HG03064 (cell line): ENCODE measurements around the gene TIGD1.

Experiments
- ATAC-seq: cut with Tn5 transposase; IDR thresholded peaks from one replicate; pipeline ENCODE4 v1.9.1; 2021; ENCODE audit warnings: low read depth; ENCODE audit not compliant: unreplicated experiment

The TIGD1 gene

GRCh38 chr2:232524771-232525170 is 25.6 kb downstream of the TIGD1 start:
- ATAC-seq: no peak

GRCh38 chr2:232523682-232524597 is 26.4 kb downstream of the TIGD1 start:
- ATAC-seq: no peak

- no peak for ATAC-seq
Observed at GRCh38 chr2:232523402-232523681, 27.0 kb downstream of the TIGD1 start.

- no peak for ATAC-seq
Observed at GRCh38 chr2:232522623-232523401, 27.5 kb downstream of the TIGD1 start.

- no peak for ATAC-seq
Observed at GRCh38 chr2:232521959-232522622, 28.3 kb downstream of the TIGD1 start.

- ATAC-seq: no peak
Observed at GRCh38 chr2:232521098-232521497, 29.3 kb downstream of the TIGD1 start.

GRCh38 chr2:232520489-232520888 is 29.9 kb downstream of the TIGD1 start:
- ATAC-seq: no peak

GRCh38 chr2:232519581-232520438 is 30.5 kb downstream of the TIGD1 start, which contains the start of gene PRSS56:
Gene PRSS56 (plus strand): TSS chr2:232520388. CDS start chr2:232520599, 211 bp downstream.
- no peak for ATAC-seq

- no peak for ATAC-seq
Observed at GRCh38 chr2:232518844-232519243, 31.5 kb downstream of the TIGD1 start.

- no peak for ATAC-seq
Observed at GRCh38 chr2:232516551-232516950, 33.8 kb downstream of the TIGD1 start.

- no peak for ATAC-seq
Observed at GRCh38 chr2:232515639-232516038, 34.7 kb downstream of the TIGD1 start.

- no peak for ATAC-seq
Observed at GRCh38 chr2:232513353-232513752, 37.0 kb downstream of the TIGD1 start.

GRCh38 chr2:232512602-232513001 is 37.8 kb downstream of the TIGD1 start:
- ATAC-seq: no peak

- ATAC-seq: no peak
Observed at GRCh38 chr2:232511336-232511890, 38.9 kb downstream of the TIGD1 start.

- no peak for ATAC-seq
Observed at GRCh38 chr2:232508251-232508650, 42.1 kb downstream of the TIGD1 start.

GRCh38 chr2:232506709-232507108 is 43.6 kb downstream of the TIGD1 start:
- ATAC-seq: no peak

- no peak for ATAC-seq
Observed at GRCh38 chr2:232505856-232506255, 44.5 kb downstream of the TIGD1 start.

GRCh38 chr2:232504438-232504837 is 45.9 kb downstream of the TIGD1 start:
- ATAC-seq: no peak

- no peak for ATAC-seq
Observed at GRCh38 chr2:232503809-232504323, 46.5 kb downstream of the TIGD1 start.
